LNCaP clone FGC (cell line): Measurements from ENCODE around the gene KLKB1.

Experiments used
- DNase-seq: peaks from one replicate; pipeline ENCODE4 v3.0.0-alpha.2; 2011; ENCODE audit warnings: low read depth
- H3K4me3 ChIP-seq: 2 replicates; pipeline ENCODE4 v1.5.1; 2011; ENCODE audit warnings: mild to moderate bottlenecking, low read depth, low read length, control low read depth
- TF ChIP-seq, protein P1 (sequence below): IDR thresholded peaks from 2 replicates; pipeline ENCODE4 v1.5.1; 2012; ENCODE audit warnings: mild to moderate bottlenecking; ENCODE audit not compliant: control insufficient read depth, insufficient read depth; ENCODE audit errors: extremely low read depth

KLKB1 gene

DNA sequence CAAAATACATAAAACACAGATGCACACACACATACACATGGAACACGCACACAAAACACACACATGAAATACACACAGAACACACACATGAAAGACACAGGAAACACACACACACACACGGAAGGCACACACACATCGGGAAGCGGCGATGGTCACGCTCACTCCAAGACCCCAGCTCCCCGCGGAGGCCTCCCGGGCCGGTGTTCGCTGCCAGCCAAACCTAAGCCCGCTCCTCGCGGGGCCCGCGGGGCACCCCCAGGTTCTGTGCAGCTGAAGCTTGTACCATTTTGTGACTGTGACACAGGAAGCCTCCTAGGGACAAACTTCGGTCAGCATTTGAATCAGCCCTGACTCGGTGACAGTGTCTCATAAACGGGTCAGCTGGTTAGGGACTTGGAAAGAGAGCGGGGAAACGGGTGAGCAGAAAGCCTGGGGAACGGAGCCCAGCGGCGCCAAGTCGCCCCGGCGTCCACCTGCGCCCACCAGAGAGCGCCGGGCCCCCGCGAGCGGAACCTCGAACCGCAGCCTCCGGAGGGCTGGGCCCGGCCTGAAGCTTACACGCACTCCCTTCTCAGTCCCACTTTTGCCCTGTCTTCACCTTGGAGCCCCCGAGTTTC is 70.8 kb downstream of the KLKB1 start:
- H3K4me3 ChIP-seq, result no peak overlapping the region
- no peak for DNase-seq
- TF ChIP-seq, protein P1, sequence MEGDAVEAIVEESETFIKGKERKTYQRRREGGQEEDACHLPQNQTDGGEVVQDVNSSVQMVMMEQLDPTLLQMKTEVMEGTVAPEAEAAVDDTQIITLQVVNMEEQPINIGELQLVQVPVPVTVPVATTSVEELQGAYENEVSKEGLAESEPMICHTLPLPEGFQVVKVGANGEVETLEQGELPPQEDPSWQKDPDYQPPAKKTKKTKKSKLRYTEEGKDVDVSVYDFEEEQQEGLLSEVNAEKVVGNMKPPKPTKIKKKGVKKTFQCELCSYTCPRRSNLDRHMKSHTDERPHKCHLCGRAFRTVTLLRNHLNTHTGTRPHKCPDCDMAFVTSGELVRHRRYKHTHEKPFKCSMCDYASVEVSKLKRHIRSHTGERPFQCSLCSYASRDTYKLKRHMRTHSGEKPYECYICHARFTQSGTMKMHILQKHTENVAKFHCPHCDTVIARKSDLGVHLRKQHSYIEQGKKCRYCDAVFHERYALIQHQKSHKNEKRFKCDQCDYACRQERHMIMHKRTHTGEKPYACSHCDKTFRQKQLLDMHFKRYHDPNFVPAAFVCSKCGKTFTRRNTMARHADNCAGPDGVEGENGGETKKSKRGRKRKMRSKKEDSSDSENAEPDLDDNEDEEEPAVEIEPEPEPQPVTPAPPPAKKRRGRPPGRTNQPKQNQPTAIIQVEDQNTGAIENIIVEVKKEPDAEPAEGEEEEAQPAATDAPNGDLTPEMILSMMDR, result no peak

DNA sequence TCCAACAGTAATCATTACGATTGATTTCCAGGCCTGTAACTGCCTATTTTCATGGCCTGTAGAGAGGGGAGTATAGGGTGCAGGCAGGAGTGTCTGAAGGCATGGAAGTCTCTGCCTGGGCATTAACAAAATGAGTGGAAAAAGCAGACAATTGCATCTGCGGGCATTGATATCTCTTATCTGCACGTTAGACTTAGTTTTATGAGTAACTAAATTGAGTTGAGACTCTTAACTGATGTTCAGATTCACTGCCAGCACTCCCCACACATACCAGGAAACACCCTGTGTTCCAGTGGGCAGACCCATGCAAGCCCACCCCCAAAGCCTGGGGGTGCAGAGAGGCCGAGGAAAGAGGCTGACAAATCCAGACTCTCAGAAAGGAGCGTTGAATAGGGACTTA is 72.0 kb downstream of the KLKB1 start:
- no peak for DNase-seq
- H3K4me3 ChIP-seq, result no peak overlapping the region
- TF ChIP-seq, protein P1, result no peak

GRCh38 chr4:186300659-186301390 is 73.5 kb downstream of the KLKB1 start:
- no peak overlapping the region for H3K4me3 ChIP-seq
- TF ChIP-seq, protein P1, result no peak
- no peak for DNase-seq

- TF ChIP-seq, protein P1, result no peak
- H3K4me3 ChIP-seq, result no peak overlapping the region
- DNase-seq, result no peak
These were observed 76.9 kb downstream of the KLKB1 start for GRCh38 chr4:186304216-186304615.

GRCh38 chr4:186304866-186305505 is 77.7 kb downstream of the KLKB1 start:
- no peak overlapping the region for H3K4me3 ChIP-seq
- TF ChIP-seq, protein P1, result no peak
- no peak for DNase-seq

- no peak overlapping the region for H3K4me3 ChIP-seq
- TF ChIP-seq, protein P1, result no peak
- DNase-seq, result no peak
These were observed 80.2 kb downstream of the KLKB1 start for GRCh38 chr4:186307497-186307896.
